SW480 (cell line): Measurements from ENCODE around the gene DNAL4.

ENCODE experiments used
- DNase-seq: peaks from one replicate; pipeline ENCODE4 v3.0.0-alpha.2; 2016; ENCODE audit warnings: low spot score

The DNAL4 gene

GRCh38 chr22:38784856-38785255, 9.1 kb downstream of the DNAL4 start:
- no peak for DNase-seq

- no peak for DNase-seq
Observed at GRCh38 chr22:38784035-38784434, 9.9 kb downstream of the DNAL4 start.

- no peak for DNase-seq
Observed at GRCh38 chr22:38783095-38783615, 10.8 kb downstream of the DNAL4 start.

GRCh38 chr22:38782402-38783094, 11.4 kb downstream of the DNAL4 start:
- no peak for DNase-seq

- DNase-seq: no peak
Observed at GRCh38 chr22:38781033-38781432, 12.9 kb downstream of the DNAL4 start.

- DNase-seq: no peak
Observed at GRCh38 chr22:38777087-38777671, 16.8 kb downstream of the DNAL4 start.

- no peak for DNase-seq
Observed at GRCh38 chr22:38776086-38776485, 17.9 kb downstream of the DNAL4 start.

- no peak for DNase-seq
Observed at GRCh38 chr22:38775656-38776055, 18.3 kb downstream of the DNAL4 start.

- no peak for DNase-seq
Observed at GRCh38 chr22:38774496-38775166, 19.3 kb downstream of the DNAL4 start.

- no peak for DNase-seq
Observed at GRCh38 chr22:38773363-38773946, 20.5 kb downstream of the DNAL4 start.

- DNase-seq: no peak
Observed at GRCh38 chr22:38772623-38772873, 21.4 kb downstream of the DNAL4 start.

- no peak for DNase-seq
Observed at GRCh38 chr22:38770257-38770949, 23.5 kb downstream of the DNAL4 start.

GRCh38 chr22:38768036-38768435, 25.9 kb downstream of the DNAL4 start:
- DNase-seq: no peak

GRCh38 chr22:38767313-38767712, 26.6 kb downstream of the DNAL4 start:
- no peak for DNase-seq

GRCh38 chr22:38766076-38766777, 27.7 kb downstream of the DNAL4 start:
- DNase-seq: peak; percentile 81

- no peak for DNase-seq
Observed at GRCh38 chr22:38762551-38762983, 31.4 kb downstream of the DNAL4 start.

- DNase-seq: no peak
Observed at GRCh38 chr22:38761202-38762162, 32.5 kb downstream of the DNAL4 start.

GRCh38 chr22:38760477-38761201, 33.3 kb downstream of the DNAL4 start:
- DNase-seq: no peak

GRCh38 chr22:38759005-38759404, 34.9 kb downstream of the DNAL4 start:
- DNase-seq: no peak
